IMR-90 (cell line): ENCODE results near the gene GYPB. TPM values are rescaled to one million over a fixed set of nuclear protein-coding genes. Genes with fewer than 3 reads are reported as not detected.
"Not testable (repeated sequence)": the region's sequence is repeated elsewhere in the genome, so short reads cannot be mapped to it uniquely, and the experiment has no call there.

Experiments
- ATAC-seq: fragments of 200-7000 bp; cut with Tn5 transposase; 2 replicates; pipeline ENCODE4 v1.9.1; 2020; ENCODE audit warnings: low read depth, mild to moderate bottlenecking, moderate library complexity
- BruUV-seq: library from RNA; stranded (reverse); fragments of 400-500 nt; replicated peaks from 2 replicates; lab custom pipeline; 2021; lab: Mats Ljungman, UMichigan
- CTCF ChIA-PET: fragments of 300-600 bp; formaldehyde crosslinking; extraction: SDS; loops from one replicate; lab custom pipeline; 2021; ENCODE audit warnings: antibody characterized with exemption; lab: Yijun Ruan, JAX
- POLR2A ChIA-PET: fragments of 300-600 bp; sonication (Branson Sonifier 250); formaldehyde crosslinking; loops from one replicate; lab custom pipeline; 2022; ENCODE audit warnings: antibody characterized with exemption; ENCODE audit not compliant: unreplicated experiment; lab: Charles Lee
- DNase-seq: peaks from one replicate; pipeline ENCODE4 v3.0.0; 2013
- H2AFZ ChIP-seq: replicated peaks from 2 replicates; pipeline ENCODE3; 2013; ENCODE audit warnings: low read length, mild to moderate bottlenecking; ENCODE audit not compliant: poor library complexity
- H2AK5ac ChIP-seq: 2 replicates; pipeline ENCODE4 v1.6.1; 2013; ENCODE audit warnings: low read depth, low read length, inconsistent platforms
- H2AK9ac ChIP-seq: replicated peaks from 2 replicates; pipeline ENCODE3; 2013; ENCODE audit warnings: mild to moderate bottlenecking, low read depth, low read length, moderate library complexity; ENCODE audit not compliant: poor library complexity
- H2BK120ac ChIP-seq: 2 replicates; pipeline ENCODE4 v1.6.1; 2013; ENCODE audit warnings: low read depth, low read length, inconsistent platforms
- H2BK15ac ChIP-seq: 3 replicates; pipeline ENCODE4 v1.6.1; 2013; ENCODE audit warnings: low read depth, low read length, inconsistent platforms
- H2BK20ac ChIP-seq: 2 replicates; pipeline ENCODE4 v1.6.1; 2013; ENCODE audit warnings: low read depth, mild to moderate bottlenecking, inconsistent platforms, low read length, moderate library complexity
- H2BK5ac ChIP-seq: 2 replicates; pipeline ENCODE4 v1.6.1; 2013; ENCODE audit warnings: mild to moderate bottlenecking, low read depth, low read length, inconsistent platforms; ENCODE audit not compliant: poor library complexity, severe bottlenecking
- H3K14ac ChIP-seq: replicated peaks from 2 replicates; pipeline ENCODE4 v1.6.1; 2013; ENCODE audit warnings: low read depth, low read length, inconsistent platforms
- H3K18ac ChIP-seq: 2 replicates; pipeline ENCODE4 v1.6.1; 2013; ENCODE audit warnings: low read depth, low read length, control low read depth
- H3K23ac ChIP-seq: 2 replicates; pipeline ENCODE4 v1.6.1; 2013; ENCODE audit warnings: low read depth, low read length, inconsistent platforms
- H3K27ac ChIP-seq: 2 replicates; pipeline ENCODE4 v1.5.1; 2013; ENCODE audit warnings: mild to moderate bottlenecking, control low read depth, low read length; ENCODE audit not compliant: insufficient read depth
- H3K27me3 ChIP-seq: 2 replicates; pipeline ENCODE4 v1.6.1; 2013; ENCODE audit warnings: low read length; ENCODE audit not compliant: control insufficient read depth, insufficient read depth
- H3K36me3 ChIP-seq: 2 replicates; pipeline ENCODE4 v1.6.1; 2013; ENCODE audit warnings: low read length, mixed read lengths; ENCODE audit not compliant: control insufficient read depth, insufficient read depth
- H3K4ac ChIP-seq: 2 replicates; pipeline ENCODE4 v1.6.1; 2013; ENCODE audit warnings: low read depth, low read length, inconsistent platforms
- H3K4me1 ChIP-seq: 2 replicates; pipeline ENCODE4 v1.6.1; 2013; ENCODE audit warnings: low read length, mixed read lengths; ENCODE audit not compliant: control insufficient read depth, insufficient read depth
- H3K4me2 ChIP-seq: 2 replicates; pipeline ENCODE4 v1.6.1; 2013; ENCODE audit warnings: low read depth, mild to moderate bottlenecking, control low read depth, low read length, moderate library complexity
- H3K4me3 ChIP-seq: 2 replicates; pipeline ENCODE4 v1.5.1; 2013; ENCODE audit warnings: low read depth, mild to moderate bottlenecking, control low read depth, low read length, moderate library complexity; ENCODE audit not compliant: insufficient read depth
- H3K56ac ChIP-seq: 2 replicates; pipeline ENCODE4 v1.6.1; 2013; ENCODE audit warnings: low read length, inconsistent platforms; ENCODE audit not compliant: insufficient read depth; ENCODE audit errors: extremely low read depth
- H3K79me1 ChIP-seq, 2 experiments: 2 replicates each; pipeline ENCODE4 v1.6.1; 2013; ENCODE audit warnings: low read length in 2 of 2, inconsistent platforms in 1 of 2, low read depth in 1 of 2
- H3K9ac ChIP-seq: 2 replicates; pipeline ENCODE4 v1.6.1; 2013; ENCODE audit warnings: low read depth, low read length, control low read depth
- H3K9me1 ChIP-seq: 2 replicates; pipeline ENCODE4 v1.6.1; 2013; ENCODE audit warnings: low read length, inconsistent platforms; ENCODE audit not compliant: insufficient read depth
- H3K9me3 ChIP-seq: 2 replicates; pipeline ENCODE4 v1.6.1; 2013; ENCODE audit warnings: low read length; ENCODE audit not compliant: control insufficient read depth, insufficient read depth
- H4K20me1 ChIP-seq: 2 replicates; pipeline ENCODE4 v1.6.1; 2013; ENCODE audit warnings: low read length, inconsistent platforms; ENCODE audit not compliant: insufficient read depth
- H4K5ac ChIP-seq: 2 replicates; pipeline ENCODE4 v1.6.1; 2013; ENCODE audit warnings: mild to moderate bottlenecking, low read depth, low read length, control low read depth
- H4K8ac ChIP-seq, 2 experiments: 2 replicates each; pipeline ENCODE4 v1.6.1; 2013; ENCODE audit warnings: low read depth in 2 of 2, low read length in 2 of 2, control low read depth in 1 of 2, inconsistent platforms in 1 of 2
- H4K91ac ChIP-seq: 2 replicates; pipeline ENCODE4 v1.6.1; 2013; ENCODE audit warnings: low read depth, low read length, inconsistent platforms; ENCODE audit not compliant: insufficient read depth
- RAD21 ChIP-seq: IDR thresholded peaks from 2 replicates; pipeline ENCODE4 v1.6.1; 2012; ENCODE audit warnings: low read length, improper control_type of control experiment
- WGBS, 2 experiments: methylation state at CpG; one replicate each; pipeline versions ENCODE4 v1.1.5 to v1.1.7; 2013; ENCODE audit warnings: missing lambda C conversion rate in 2 of 2; ENCODE audit not compliant: insufficient read length in 1 of 2; ENCODE audit errors: extremely low coverage in 2 of 2; 5-methylcytosine and 5-hydroxymethylcytosine counted together
- dilution Hi-C: fragments of 300-500 bp; cut with HindIII; formaldehyde crosslinking; loops from one replicate; pipeline ENCODE4 v1.14.3; 2018; ENCODE audit warnings: low sequenced_read_pairs; ENCODE audit not compliant: unreplicated experiment
- in situ Hi-C: fragments of 300-500 bp; cut with MboI; formaldehyde crosslinking; loops from 3 replicates; pipeline ENCODE4 v1.14.3; 2019; ENCODE audit warnings: low sequenced_read_pairs, inconsistent platforms, mixed read lengths
- intact Hi-C: fragments of 100-400 bp; cut with micrococcal nuclease; formaldehyde crosslinking; loops from 2 replicates; pipeline ENCODE4 v1.10.0; 2022
- polyA plus RNA-seq, 3 experiments: library from polyadenylated mRNA; depleted of rRNA; stranded (reverse); fragments of >200 nt; gene quantifications; 2 replicates each; pipeline ENCODE4 v1.2.3, GENCODE V29; 2012; ENCODE audit warnings: low replicate concordance in 1 of 3
- total RNA-seq: library from RNA; depleted of rRNA; stranded (reverse); fragments of >200 nt; gene quantifications from 2 replicates; pipeline ENCODE4 v1.2.3, GENCODE V29; 2012
- TF ChIP-seq, protein P1 (sequence below): conservative IDR thresholded peaks from 2 replicates; pipeline ENCODE4 v1.5.1; 2012; ENCODE audit warnings: mild to moderate bottlenecking, low read depth, low read length, improper control_type of control experiment

GYPB gene
- total and polyA plus RNA-seq, 2 of the 4 experiments (the other 2 are of a cell fraction): not detected

DNA sequence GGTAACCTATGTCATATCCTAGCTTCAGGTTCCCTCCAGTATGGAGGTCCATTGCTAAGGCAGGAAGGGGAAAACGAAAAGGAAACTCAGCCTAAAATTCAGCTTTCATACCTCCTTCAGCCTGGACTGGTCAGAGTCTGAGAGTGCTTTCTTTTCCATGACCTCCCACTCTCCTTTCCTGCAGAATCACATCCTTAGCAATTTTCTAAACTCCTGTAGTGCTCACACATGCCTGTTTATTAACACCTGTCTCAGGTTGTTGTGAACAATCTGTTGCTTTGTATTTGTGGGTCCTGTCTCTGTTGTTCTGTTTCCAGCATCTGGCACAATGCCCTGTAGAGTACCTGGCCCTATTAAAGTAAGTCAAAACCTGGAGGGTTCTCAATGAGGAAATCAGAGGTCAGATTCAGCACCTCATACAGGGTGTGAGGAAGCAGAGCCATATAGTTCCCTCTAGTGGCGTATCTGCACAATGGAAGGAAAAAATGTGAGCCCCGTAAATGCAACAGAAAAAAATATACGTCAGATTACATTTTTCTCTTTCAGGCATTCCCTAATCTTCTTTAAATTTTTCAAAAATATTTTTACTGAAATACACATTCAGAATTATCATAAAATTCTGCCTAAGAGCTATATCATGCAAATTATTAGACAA is 2.3 kb upstream of the GYPB start:
- H3K14ac ChIP-seq, H3K27ac ChIP-seq, POLR2A ChIA-PET, H3K36me3 ChIP-seq, H3K4me3 ChIP-seq, H4K20me1 ChIP-seq, H3K4me2 ChIP-seq, H2BK20ac ChIP-seq, H3K56ac ChIP-seq, dilution Hi-C loops, H3K27me3 ChIP-seq, H2BK5ac ChIP-seq, H2AK5ac ChIP-seq, BruUV-seq, H3K4ac ChIP-seq, H3K4me1 ChIP-seq, H3K79me1 ChIP-seq, in situ Hi-C loops, H4K91ac ChIP-seq, H3K9ac ChIP-seq, H2AK9ac ChIP-seq, H3K9me1 ChIP-seq, ATAC-seq, H2BK15ac ChIP-seq, H3K23ac ChIP-seq, H3K18ac ChIP-seq, H2AFZ ChIP-seq, H3K9me3 ChIP-seq, H4K5ac ChIP-seq, H2BK120ac ChIP-seq, CTCF ChIA-PET, H4K8ac ChIP-seq: not testable (repeated sequence)
- TF ChIP-seq, protein P1, sequence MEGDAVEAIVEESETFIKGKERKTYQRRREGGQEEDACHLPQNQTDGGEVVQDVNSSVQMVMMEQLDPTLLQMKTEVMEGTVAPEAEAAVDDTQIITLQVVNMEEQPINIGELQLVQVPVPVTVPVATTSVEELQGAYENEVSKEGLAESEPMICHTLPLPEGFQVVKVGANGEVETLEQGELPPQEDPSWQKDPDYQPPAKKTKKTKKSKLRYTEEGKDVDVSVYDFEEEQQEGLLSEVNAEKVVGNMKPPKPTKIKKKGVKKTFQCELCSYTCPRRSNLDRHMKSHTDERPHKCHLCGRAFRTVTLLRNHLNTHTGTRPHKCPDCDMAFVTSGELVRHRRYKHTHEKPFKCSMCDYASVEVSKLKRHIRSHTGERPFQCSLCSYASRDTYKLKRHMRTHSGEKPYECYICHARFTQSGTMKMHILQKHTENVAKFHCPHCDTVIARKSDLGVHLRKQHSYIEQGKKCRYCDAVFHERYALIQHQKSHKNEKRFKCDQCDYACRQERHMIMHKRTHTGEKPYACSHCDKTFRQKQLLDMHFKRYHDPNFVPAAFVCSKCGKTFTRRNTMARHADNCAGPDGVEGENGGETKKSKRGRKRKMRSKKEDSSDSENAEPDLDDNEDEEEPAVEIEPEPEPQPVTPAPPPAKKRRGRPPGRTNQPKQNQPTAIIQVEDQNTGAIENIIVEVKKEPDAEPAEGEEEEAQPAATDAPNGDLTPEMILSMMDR: peak; percentile 44
- peak; percentile 22; the same call in 1 of the 2 replicates for TF ChIP-seq RAD21
- intact Hi-C loops: loop anchor here (2.0 kb wide), 1 partner anchor 247 kb away; no protein-coding TSS in a partner anchor
- no CpG with 5 or more reads among the region's 4 CpGs for WGBS, 2 experiments
- peak; percentile 1 for DNase-seq

DNA sequence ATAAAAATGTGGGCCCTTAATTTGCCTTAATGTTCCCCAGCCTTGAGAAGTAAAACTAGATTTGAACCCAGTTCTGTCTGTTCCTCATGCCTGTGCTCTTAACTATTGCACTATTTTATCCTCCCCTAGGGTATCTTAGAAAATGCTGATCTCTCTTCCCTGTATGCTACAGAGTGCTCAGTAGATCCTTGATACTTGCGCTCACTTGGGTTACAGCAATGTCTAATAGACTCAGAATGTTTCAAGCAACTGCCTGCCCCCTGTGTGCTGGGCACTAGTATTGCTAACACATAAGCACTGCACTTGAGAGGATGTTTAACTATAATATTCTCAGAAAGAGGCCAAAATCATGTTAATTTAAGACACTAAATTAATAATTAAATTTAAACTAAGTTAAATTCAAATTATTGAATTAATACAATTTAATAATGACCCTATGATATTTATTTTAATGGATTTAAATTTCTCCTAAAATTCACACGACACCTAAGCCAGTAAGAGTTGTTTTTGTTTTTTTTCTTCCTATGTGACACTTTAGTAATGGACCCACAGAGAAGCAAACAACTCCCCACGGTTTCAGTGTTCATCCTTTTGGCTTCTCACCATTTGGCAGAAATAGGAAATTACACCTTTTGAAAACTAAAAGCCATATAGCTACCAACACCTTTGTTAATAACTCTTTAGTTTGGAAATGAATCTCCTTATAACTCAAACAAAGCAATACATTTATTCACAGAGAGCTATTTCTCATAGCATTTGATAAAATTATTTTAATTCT is 768 bp downstream of the GYPB start:
- in situ Hi-C loops, H3K79me1 ChIP-seq, H3K4me2 ChIP-seq, H4K20me1 ChIP-seq, intact Hi-C loops, H4K8ac ChIP-seq, H3K56ac ChIP-seq, CTCF ChIA-PET, H2AFZ ChIP-seq, POLR2A ChIA-PET, BruUV-seq, H4K91ac ChIP-seq, H2BK20ac ChIP-seq, H3K23ac ChIP-seq, H3K18ac ChIP-seq, H2AK5ac ChIP-seq, H2BK5ac ChIP-seq, H3K9me1 ChIP-seq, H3K27me3 ChIP-seq, H3K4me3 ChIP-seq, H3K4ac ChIP-seq, H3K36me3 ChIP-seq, H3K14ac ChIP-seq, ATAC-seq, H2AK9ac ChIP-seq, H3K27ac ChIP-seq, dilution Hi-C loops, DNase-seq, H2BK15ac ChIP-seq, H3K4me1 ChIP-seq, H3K9ac ChIP-seq, H2BK120ac ChIP-seq, H3K9me3 ChIP-seq, H4K5ac ChIP-seq: not testable (repeated sequence)
- no CpG with 5 or more reads among the region's 3 CpGs for WGBS, 2 experiments
